GM12878 (cell line): ENCODE results near the gene CDC37. TPM values are rescaled to one million over a fixed set of nuclear protein-coding genes. Genes with fewer than 3 reads are reported as not detected.
A peak's percentile ranks its signal among the peaks of the same experiment; 100 is the strongest.

ENCODE experiments used
- BACH1 ChIP-seq: fragments of 450-650 bp; IDR thresholded peaks from 2 replicates; pipeline ENCODE4 v1.6.1; 2017; ENCODE audit warnings: mild to moderate bottlenecking, borderline replicate concordance
- BMI1 ChIP-seq: fragments of 450-650 bp; IDR thresholded peaks from 2 replicates; pipeline ENCODE4 v1.6.1; 2016; ENCODE audit warnings: mild to moderate bottlenecking, moderate library complexity, borderline replicate concordance
- CBFB ChIP-seq: IDR thresholded peaks from 2 replicates; pipeline ENCODE4 v1.6.1; 2016; ENCODE audit warnings: antibody characterized with exemption, low read depth
- CBX5 ChIP-seq: sonication (generic); IDR thresholded peaks from 2 replicates; pipeline ENCODE4 v1.6.1; 2016; ENCODE audit warnings: low read depth, moderate library complexity, mild to moderate bottlenecking, inconsistent platforms
- CEBPB ChIP-seq, 2 experiments: fragments of 150-350 bp in 1 of 2; IDR thresholded peaks; 2 replicates each; pipeline ENCODE4 v1.6.1; 2012 to 2014; ENCODE audit warnings: low read depth in 2 of 2, low read length in 2 of 2, borderline replicate concordance in 1 of 2, inconsistent platforms in 1 of 2
- DPF2 ChIP-seq: fragments of 450-650 bp; IDR thresholded peaks from 2 replicates; pipeline ENCODE4 v1.6.1; 2017; ENCODE audit warnings: mild to moderate bottlenecking
- GATAD2B ChIP-seq: fragments of 450-650 bp; conservative IDR thresholded peaks from 2 replicates; pipeline ENCODE4 v1.6.1; 2017; ENCODE audit warnings: low read depth, mild to moderate bottlenecking, moderate library complexity
- HDAC6 ChIP-seq: fragments of 200-600 bp; sonication (generic); IDR thresholded peaks from one replicate; pipeline ENCODE4 v1.8.0; 2017; ENCODE audit warnings: antibody characterized with exemption; ENCODE audit not compliant: unreplicated experiment
- IKZF2 ChIP-seq, 2 experiments: fragments of 450-650 bp; IDR thresholded peaks; 2 replicates each; pipeline ENCODE4 v1.6.1; 2017; ENCODE audit warnings: mild to moderate bottlenecking in 2 of 2, moderate library complexity in 2 of 2
- IRF3 ChIP-seq: fragments of 450-650 bp; IDR thresholded peaks from 2 replicates; pipeline ENCODE4 v1.6.1; 2014; ENCODE audit warnings: mild to moderate bottlenecking
- IRF4 ChIP-seq: IDR thresholded peaks from 2 replicates; pipeline ENCODE4 v1.6.1; 2011; ENCODE audit warnings: low read depth, low read length
- MEF2A ChIP-seq: IDR thresholded peaks from 2 replicates; pipeline ENCODE4 v1.6.1; 2011; ENCODE audit warnings: low read depth, mild to moderate bottlenecking, low read length, moderate library complexity; ENCODE audit not compliant: insufficient read depth
- MTA2 ChIP-seq: fragments of 450-650 bp; IDR thresholded peaks from 2 replicates; pipeline ENCODE4 v1.6.1; 2016; ENCODE audit warnings: low read depth, mild to moderate bottlenecking, moderate library complexity
- MYB ChIP-seq: fragments of 150-350 bp; IDR thresholded peaks from 2 replicates; pipeline ENCODE4 v1.6.1; 2014; ENCODE audit warnings: mild to moderate bottlenecking, low read depth, low read length, borderline replicate concordance
- NFXL1 ChIP-seq: fragments of 450-650 bp; IDR thresholded peaks from 2 replicates; pipeline ENCODE4 v1.6.1; 2017; ENCODE audit warnings: antibody characterized with exemption, mild to moderate bottlenecking, borderline replicate concordance
- NFYA ChIP-seq: IDR thresholded peaks from 2 replicates; pipeline ENCODE4 v1.6.1; 2011; ENCODE audit warnings: low read depth, mild to moderate bottlenecking, low read length, improper control_type of control experiment, borderline replicate concordance
- PML ChIP-seq: IDR thresholded peaks from 2 replicates; pipeline ENCODE4 v1.6.1; 2012; ENCODE audit warnings: low read length, inconsistent platforms
- POLR2A ChIP-seq: IDR thresholded peaks from 2 replicates; pipeline ENCODE4 v1.6.1; 2011; ENCODE audit warnings: low read depth, mild to moderate bottlenecking, low read length
- SIN3A ChIP-seq: IDR thresholded peaks from 2 replicates; pipeline ENCODE4 v1.6.1; 2012; ENCODE audit warnings: low read depth, low read length, improper control_type of control experiment
- SMAD1 ChIP-seq: fragments of 450-650 bp; IDR thresholded peaks from 2 replicates; pipeline ENCODE4 v1.6.1; 2018; ENCODE audit warnings: mild to moderate bottlenecking, low read depth; ENCODE audit not compliant: partially characterized antibody
- SMARCA5 ChIP-seq: fragments of 450-650 bp; IDR thresholded peaks from 2 replicates; pipeline ENCODE4 v1.6.1; 2017; ENCODE audit warnings: mild to moderate bottlenecking
- SP1 ChIP-seq: IDR thresholded peaks from one replicate; pipeline ENCODE4 v1.6.1; 2011; ENCODE audit warnings: low read depth, low read length
- SUZ12 ChIP-seq: fragments of 200-600 bp; sonication (generic); IDR thresholded peaks from one replicate; pipeline ENCODE4 v1.6.1; 2018; ENCODE audit warnings: antibody characterized with exemption, mild to moderate bottlenecking; ENCODE audit not compliant: unreplicated experiment
- TCF12 ChIP-seq: IDR thresholded peaks from 2 replicates; pipeline ENCODE4 v1.6.1; 2011; ENCODE audit warnings: low read depth, mild to moderate bottlenecking, low read length
- TCF3 ChIP-seq: IDR thresholded peaks from 2 replicates; pipeline ENCODE4 v1.6.1; 2012; ENCODE audit warnings: low read depth, mild to moderate bottlenecking, low read length, borderline replicate concordance; ENCODE audit not compliant: insufficient read depth
- WRNIP1 ChIP-seq: IDR thresholded peaks from 2 replicates; pipeline ENCODE4 v1.6.1; 2011; ENCODE audit warnings: low read depth, low read length, improper control_type of control experiment, borderline replicate concordance
- polyA plus RNA-seq, 11 experiments: library from polyadenylated mRNA; depleted of rRNA in 4 of 11; unstranded in 6 of 11; stranded (reverse) in 5 of 11; fragments of >200 nt; fragmentation: Nextera tagmentation in 4 of 11; fragmentation: Illumina TruSeq in 1 of 11; extraction: Ambion mirVana in 4 of 11; extraction: Trizol in 1 of 11; gene quantifications; 1 replicate in 1 of 11; 2 replicates in 10 of 11; pipeline versions ENCODE4 v1.2.1 to v1.2.3, GENCODE V29; 2011 to 2016; ENCODE audit warnings: inconsistent platforms in 2 of 11, missing spikeins in 2 of 11, low read depth in 1 of 11
- total RNA-seq, 4 experiments: library from RNA; depleted of rRNA in 3 of 4; stranded (reverse); fragments of >200 nt in 3 of 4; fragmentation: Illumina TruSeq in 1 of 4; extraction: Trizol in 1 of 4; gene quantifications; 2 replicates each; pipeline versions ENCODE4 v1.2.1 to v1.2.3, GENCODE V29; 2013 to 2021
- TF ChIP-seq, protein P1 (sequence below): fragments of 450-650 bp; formaldehyde crosslinking; IDR thresholded peaks from 2 replicates; pipeline ENCODE4 v1.5.0; 2022; ENCODE audit warnings: mild to moderate bottlenecking, missing genetic modification characterization
- TF ChIP-seq, protein P2 (sequence below): IDR thresholded peaks from 2 replicates; pipeline ENCODE4 v1.6.1; 2011; ENCODE audit warnings: borderline replicate concordance, low read depth, mild to moderate bottlenecking, moderate library complexity, low read length; ENCODE audit not compliant: insufficient read depth, poor library complexity, severe bottlenecking

Gene CDC37
- total and polyA plus RNA-seq, 10 of the 15 experiments (the other 5 are each of a cell fraction or from before 2014, with no cell fraction given), result 4.7 to 265 (median 176) TPM

DNA sequence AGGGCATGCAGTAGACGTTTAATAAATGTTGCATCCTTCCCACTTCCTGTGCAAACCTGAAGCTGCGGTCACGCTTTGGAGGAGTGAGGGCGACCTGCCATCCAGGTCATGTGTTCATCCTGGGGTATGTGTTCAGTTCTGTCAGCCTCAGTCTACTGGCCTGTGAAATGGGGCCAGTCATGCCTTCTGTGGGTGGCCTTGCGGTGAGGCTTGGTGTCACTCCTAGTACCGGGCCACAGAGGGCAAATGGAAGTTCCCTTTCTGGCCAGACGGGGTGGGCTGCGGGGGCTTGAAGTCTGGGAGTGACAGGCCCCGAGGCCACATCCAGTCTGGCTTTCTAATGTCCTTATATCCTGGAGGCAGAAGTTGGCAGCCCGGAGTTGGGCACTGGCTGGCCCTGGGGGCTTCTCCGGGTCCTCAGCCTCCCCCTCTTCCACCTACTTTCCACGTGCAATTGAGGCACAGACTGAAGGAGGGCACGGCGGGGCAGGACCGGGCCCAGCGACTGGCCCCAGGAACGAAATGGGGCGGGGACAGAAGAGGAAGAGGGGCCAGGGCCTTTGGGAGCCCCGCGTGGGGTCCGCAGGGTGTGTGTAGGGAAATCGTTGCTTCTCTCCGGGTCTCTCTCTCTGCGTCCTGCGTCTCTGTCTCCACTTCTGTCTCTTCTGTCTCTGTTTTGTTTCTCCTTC lies 28.1 kb upstream of the CDC37 start (continued):
- TF ChIP-seq CEBPB (IDR thresholded peaks at IDR 0.05; ENCODE audit: borderline replicate concordance in 1 of 2, low read depth in 2 of 2, low read length in 2 of 2), result no peak
- peak; percentile 76; the same call in 1 of the 2 replicates for TF ChIP-seq CBFB
- no peak for TF ChIP-seq BMI1
- TF ChIP-seq DPF2, result peak; percentile 52; the same call in 1 of the 2 replicates
- no peak for TF ChIP-seq SUZ12
- no peak for TF ChIP-seq HDAC6
- peak; percentile 85 to 90 for TF ChIP-seq IKZF2 (IDR thresholded peaks at IDR 0.05)
- no peak for TF ChIP-seq TCF3
- no peak for TF ChIP-seq IRF3
- TF ChIP-seq SP1, result no peak
- TF ChIP-seq TCF12, result no peak
- no peak for TF ChIP-seq SMAD1
- TF ChIP-seq, protein P1, sequence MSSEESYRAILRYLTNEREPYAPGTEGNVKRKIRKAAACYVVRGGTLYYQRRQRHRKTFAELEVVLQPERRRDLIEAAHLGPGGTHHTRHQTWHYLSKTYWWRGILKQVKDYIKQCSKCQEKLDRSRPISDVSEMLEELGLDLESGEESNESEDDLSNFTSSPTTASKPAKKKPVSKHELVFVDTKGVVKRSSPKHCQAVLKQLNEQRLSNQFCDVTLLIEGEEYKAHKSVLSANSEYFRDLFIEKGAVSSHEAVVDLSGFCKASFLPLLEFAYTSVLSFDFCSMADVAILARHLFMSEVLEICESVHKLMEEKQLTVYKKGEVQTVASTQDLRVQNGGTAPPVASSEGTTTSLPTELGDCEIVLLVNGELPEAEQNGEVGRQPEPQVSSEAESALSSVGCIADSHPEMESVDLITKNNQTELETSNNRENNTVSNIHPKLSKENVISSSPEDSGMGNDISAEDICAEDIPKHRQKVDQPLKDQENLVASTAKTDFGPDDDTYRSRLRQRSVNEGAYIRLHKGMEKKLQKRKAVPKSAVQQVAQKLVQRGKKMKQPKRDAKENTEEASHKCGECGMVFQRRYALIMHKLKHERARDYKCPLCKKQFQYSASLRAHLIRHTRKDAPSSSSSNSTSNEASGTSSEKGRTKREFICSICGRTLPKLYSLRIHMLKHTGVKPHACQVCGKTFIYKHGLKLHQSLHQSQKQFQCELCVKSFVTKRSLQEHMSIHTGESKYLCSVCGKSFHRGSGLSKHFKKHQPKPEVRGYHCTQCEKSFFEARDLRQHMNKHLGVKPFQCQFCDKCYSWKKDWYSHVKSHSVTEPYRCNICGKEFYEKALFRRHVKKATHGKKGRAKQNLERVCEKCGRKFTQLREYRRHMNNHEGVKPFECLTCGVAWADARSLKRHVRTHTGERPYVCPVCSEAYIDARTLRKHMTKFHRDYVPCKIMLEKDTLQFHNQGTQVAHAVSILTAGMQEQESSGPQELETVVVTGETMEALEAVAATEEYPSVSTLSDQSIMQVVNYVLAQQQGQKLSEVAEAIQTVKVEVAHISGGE (CRISPR knock-in tag), result no peak
- TF ChIP-seq SMARCA5, result peak; percentile 98
- no peak; the same call in 1 of the 2 replicates for TF ChIP-seq BACH1
- no peak for TF ChIP-seq CBX5
- TF ChIP-seq SIN3A, result no peak; the same call in 1 of the 2 replicates
- TF ChIP-seq, protein P2, sequence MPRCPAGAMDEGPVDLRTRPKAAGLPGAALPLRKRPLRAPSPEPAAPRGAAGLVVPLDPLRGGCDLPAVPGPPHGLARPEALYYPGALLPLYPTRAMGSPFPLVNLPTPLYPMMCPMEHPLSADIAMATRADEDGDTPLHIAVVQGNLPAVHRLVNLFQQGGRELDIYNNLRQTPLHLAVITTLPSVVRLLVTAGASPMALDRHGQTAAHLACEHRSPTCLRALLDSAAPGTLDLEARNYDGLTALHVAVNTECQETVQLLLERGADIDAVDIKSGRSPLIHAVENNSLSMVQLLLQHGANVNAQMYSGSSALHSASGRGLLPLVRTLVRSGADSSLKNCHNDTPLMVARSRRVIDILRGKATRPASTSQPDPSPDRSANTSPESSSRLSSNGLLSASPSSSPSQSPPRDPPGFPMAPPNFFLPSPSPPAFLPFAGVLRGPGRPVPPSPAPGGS, result no peak
- TF ChIP-seq NFXL1, result no peak
- TF ChIP-seq MYB, result no peak
- no peak for TF ChIP-seq NFYA
- peak; percentile 18; the same call in 1 of the 2 replicates for TF ChIP-seq POLR2A
- TF ChIP-seq MTA2, result peak; percentile 73
- TF ChIP-seq IRF4, result 0 out of 2 replicates have a peak, but pooled peaks have one; percentile 25
- no peak for TF ChIP-seq WRNIP1
- TF ChIP-seq GATAD2B, result peak; percentile 44
- no peak for TF ChIP-seq PML
- TF ChIP-seq MEF2A, result no peak
